ENCODE results near the gene XYLT1.

The XYLT1 gene

DNA sequence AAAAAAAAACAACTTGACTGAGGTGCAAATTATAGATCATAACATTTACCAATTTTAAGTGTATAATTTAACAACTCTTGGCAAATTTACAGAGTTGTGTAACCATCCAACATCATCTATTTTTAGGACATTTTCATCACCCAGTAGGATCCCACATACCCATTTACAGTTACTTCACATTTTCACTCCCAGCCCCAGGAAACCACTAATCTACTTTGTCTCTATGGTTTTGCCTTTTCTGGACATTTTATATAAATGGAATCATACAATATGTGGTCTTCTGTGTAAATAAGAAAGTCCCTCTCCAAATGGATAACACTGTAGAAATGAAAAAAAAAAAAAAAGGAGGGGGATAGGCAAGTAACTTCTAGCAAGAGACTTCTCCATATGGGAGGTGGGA is 26.1 kb upstream of the XYLT1 start:
- no peaks in the 10 kb centered on the region for H3K36me3 ChIP-seq (ENCODE audit: control insufficient read depth in 2 of 2, insufficient read depth in 1 of 2, low read length in 2 of 2)
- TF ChIP-seq ZNF776 (tag by site-specific recombination; IDR thresholded peaks at IDR 0.05; ENCODE audit: borderline replicate concordance), result no peak
- TF ChIP-seq ZNF658 (tag by site-specific recombination; IDR thresholded peaks at IDR 0.05), result no peak
- no peak for TF ChIP-seq ZNF391 (tag by site-specific recombination; IDR thresholded peaks at IDR 0.05; ENCODE audit: borderline replicate concordance, low read depth)
- TF ChIP-seq, protein P1, sequence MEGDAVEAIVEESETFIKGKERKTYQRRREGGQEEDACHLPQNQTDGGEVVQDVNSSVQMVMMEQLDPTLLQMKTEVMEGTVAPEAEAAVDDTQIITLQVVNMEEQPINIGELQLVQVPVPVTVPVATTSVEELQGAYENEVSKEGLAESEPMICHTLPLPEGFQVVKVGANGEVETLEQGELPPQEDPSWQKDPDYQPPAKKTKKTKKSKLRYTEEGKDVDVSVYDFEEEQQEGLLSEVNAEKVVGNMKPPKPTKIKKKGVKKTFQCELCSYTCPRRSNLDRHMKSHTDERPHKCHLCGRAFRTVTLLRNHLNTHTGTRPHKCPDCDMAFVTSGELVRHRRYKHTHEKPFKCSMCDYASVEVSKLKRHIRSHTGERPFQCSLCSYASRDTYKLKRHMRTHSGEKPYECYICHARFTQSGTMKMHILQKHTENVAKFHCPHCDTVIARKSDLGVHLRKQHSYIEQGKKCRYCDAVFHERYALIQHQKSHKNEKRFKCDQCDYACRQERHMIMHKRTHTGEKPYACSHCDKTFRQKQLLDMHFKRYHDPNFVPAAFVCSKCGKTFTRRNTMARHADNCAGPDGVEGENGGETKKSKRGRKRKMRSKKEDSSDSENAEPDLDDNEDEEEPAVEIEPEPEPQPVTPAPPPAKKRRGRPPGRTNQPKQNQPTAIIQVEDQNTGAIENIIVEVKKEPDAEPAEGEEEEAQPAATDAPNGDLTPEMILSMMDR (tag by site-specific recombination; IDR thresholded peaks at IDR 0.05), result no peak
- no peak for TF ChIP-seq YY2 (tag by site-specific recombination; IDR thresholded peaks at IDR 0.05)
- no peak for TF ChIP-seq MYNN (tag by site-specific recombination; IDR thresholded peaks at IDR 0.05; ENCODE audit: borderline replicate concordance)
- TF ChIP-seq, protein P2, sequence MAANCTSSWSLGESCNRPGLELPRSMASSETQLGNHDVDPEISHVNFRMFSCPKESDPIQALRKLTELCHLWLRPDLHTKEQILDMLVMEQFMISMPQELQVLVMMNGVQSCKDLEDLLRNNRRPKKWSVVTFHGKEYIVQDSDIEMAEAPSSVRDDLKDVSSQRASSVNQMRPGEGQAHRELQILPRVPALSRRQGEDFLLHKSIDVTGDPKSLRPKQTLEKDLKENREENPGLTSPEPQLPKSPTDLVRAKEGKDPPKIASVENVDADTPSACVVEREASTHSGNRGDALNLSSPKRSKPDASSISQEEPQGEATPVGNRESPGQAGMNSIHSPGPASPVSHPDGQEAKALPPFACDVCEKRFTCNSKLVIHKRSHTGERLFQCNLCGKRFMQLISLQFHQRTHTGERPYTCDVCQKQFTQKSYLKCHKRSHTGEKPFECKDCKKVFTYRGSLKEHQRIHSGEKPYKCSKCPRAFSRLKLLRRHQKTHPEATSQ (tag by site-specific recombination; IDR thresholded peaks at IDR 0.05), result no peak
- TF ChIP-seq, protein P3, sequence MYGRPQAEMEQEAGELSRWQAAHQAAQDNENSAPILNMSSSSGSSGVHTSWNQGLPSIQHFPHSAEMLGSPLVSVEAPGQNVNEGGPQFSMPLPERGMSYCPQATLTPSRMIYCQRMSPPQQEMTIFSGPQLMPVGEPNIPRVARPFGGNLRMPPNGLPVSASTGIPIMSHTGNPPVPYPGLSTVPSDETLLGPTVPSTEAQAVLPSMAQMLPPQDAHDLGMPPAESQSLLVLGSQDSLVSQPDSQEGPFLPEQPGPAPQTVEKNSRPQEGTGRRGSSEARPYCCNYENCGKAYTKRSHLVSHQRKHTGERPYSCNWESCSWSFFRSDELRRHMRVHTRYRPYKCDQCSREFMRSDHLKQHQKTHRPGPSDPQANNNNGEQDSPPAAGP (tag by site-specific recombination; IDR thresholded peaks at IDR 0.05), result no peak
- TF ChIP-seq GLI2 (tag by site-specific recombination; IDR thresholded peaks at IDR 0.05; ENCODE audit: borderline replicate concordance, low read depth), result no peak
- no peak for TF ChIP-seq HOXA7 (CRISPR knock-in tag; IDR thresholded peaks at IDR 0.05; ENCODE audit: borderline replicate concordance)
- TF ChIP-seq ZNF768 (tag by site-specific recombination; IDR thresholded peaks at IDR 0.05), result no peak
- TF ChIP-seq, protein P4, sequence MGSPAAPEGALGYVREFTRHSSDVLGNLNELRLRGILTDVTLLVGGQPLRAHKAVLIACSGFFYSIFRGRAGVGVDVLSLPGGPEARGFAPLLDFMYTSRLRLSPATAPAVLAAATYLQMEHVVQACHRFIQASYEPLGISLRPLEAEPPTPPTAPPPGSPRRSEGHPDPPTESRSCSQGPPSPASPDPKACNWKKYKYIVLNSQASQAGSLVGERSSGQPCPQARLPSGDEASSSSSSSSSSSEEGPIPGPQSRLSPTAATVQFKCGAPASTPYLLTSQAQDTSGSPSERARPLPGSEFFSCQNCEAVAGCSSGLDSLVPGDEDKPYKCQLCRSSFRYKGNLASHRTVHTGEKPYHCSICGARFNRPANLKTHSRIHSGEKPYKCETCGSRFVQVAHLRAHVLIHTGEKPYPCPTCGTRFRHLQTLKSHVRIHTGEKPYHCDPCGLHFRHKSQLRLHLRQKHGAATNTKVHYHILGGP (tag by site-specific recombination; IDR thresholded peaks at IDR 0.05), result no peak
- TF ChIP-seq TRIM28 (IDR thresholded peaks at IDR 0.05; ENCODE audit: borderline replicate concordance, low read length), result no peak
- TF ChIP-seq, protein P5, sequence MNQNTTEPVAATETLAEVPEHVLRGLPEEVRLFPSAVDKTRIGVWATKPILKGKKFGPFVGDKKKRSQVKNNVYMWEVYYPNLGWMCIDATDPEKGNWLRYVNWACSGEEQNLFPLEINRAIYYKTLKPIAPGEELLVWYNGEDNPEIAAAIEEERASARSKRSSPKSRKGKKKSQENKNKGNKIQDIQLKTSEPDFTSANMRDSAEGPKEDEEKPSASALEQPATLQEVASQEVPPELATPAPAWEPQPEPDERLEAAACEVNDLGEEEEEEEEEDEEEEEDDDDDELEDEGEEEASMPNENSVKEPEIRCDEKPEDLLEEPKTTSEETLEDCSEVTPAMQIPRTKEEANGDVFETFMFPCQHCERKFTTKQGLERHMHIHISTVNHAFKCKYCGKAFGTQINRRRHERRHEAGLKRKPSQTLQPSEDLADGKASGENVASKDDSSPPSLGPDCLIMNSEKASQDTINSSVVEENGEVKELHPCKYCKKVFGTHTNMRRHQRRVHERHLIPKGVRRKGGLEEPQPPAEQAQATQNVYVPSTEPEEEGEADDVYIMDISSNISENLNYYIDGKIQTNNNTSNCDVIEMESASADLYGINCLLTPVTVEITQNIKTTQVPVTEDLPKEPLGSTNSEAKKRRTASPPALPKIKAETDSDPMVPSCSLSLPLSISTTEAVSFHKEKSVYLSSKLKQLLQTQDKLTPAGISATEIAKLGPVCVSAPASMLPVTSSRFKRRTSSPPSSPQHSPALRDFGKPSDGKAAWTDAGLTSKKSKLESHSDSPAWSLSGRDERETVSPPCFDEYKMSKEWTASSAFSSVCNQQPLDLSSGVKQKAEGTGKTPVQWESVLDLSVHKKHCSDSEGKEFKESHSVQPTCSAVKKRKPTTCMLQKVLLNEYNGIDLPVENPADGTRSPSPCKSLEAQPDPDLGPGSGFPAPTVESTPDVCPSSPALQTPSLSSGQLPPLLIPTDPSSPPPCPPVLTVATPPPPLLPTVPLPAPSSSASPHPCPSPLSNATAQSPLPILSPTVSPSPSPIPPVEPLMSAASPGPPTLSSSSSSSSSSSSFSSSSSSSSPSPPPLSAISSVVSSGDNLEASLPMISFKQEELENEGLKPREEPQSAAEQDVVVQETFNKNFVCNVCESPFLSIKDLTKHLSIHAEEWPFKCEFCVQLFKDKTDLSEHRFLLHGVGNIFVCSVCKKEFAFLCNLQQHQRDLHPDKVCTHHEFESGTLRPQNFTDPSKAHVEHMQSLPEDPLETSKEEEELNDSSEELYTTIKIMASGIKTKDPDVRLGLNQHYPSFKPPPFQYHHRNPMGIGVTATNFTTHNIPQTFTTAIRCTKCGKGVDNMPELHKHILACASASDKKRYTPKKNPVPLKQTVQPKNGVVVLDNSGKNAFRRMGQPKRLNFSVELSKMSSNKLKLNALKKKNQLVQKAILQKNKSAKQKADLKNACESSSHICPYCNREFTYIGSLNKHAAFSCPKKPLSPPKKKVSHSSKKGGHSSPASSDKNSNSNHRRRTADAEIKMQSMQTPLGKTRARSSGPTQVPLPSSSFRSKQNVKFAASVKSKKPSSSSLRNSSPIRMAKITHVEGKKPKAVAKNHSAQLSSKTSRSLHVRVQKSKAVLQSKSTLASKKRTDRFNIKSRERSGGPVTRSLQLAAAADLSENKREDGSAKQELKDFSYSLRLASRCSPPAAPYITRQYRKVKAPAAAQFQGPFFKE (tag by site-specific recombination; IDR thresholded peaks at IDR 0.05; ENCODE audit: borderline replicate concordance), result no peak
- H3K4me1 ChIP-seq (ENCODE audit: control insufficient read depth, insufficient read depth, low read length), result no peaks in the 10 kb centered on the region
- H3K4me3 ChIP-seq (ENCODE audit: low read depth, low read length), result no peak overlapping the region
- no peaks in the 10 kb centered on the region for H3K9me3 ChIP-seq (ENCODE audit: control insufficient read depth, insufficient read depth, low read depth, low read length)
- H3K27ac ChIP-seq (ENCODE audit: extremely low read depth, low read depth, low read length), result no peak overlapping the region
- ChIA-PET CTCF (no interaction called here), POLR2A (no interaction called here)

Data from HEK293 (cell line).